Smooth muscle cell (in vitro differentiated cells): ENCODE measurements around the gene PCNX4. TPM values are rescaled to one million over a fixed set of nuclear protein-coding genes. Genes with fewer than 3 reads are reported as not detected.
A peak's percentile ranks its signal among the peaks of the same experiment; 100 is the strongest.
"Not testable (repeated sequence)": the region's sequence is repeated elsewhere in the genome, so short reads cannot be mapped to it uniquely, and the experiment has no call there.

Experiments
- DNase-seq: peaks from one replicate; lab custom pipeline; 2025; ENCODE audit not compliant: unreplicated experiment; lab: John Stamatoyannopoulos, UW
- H2AFZ ChIP-seq: fragments of 200-600 bp; sonication (generic); 2 replicates; pipeline ENCODE4 v1.6.0; 2016; ENCODE audit warnings: antibody characterized with exemption, low read depth, mild to moderate bottlenecking
- H3F3A ChIP-seq: fragments of 200-600 bp; sonication (generic); 2 replicates; pipeline ENCODE4 v1.6.0; 2017; ENCODE audit warnings: antibody characterized with exemption, low read depth
- H3K27ac ChIP-seq: fragments of 200-600 bp; sonication (generic); 2 replicates; pipeline ENCODE4 v1.5.1; 2016; ENCODE audit warnings: low read depth, mild to moderate bottlenecking
- H3K27me3 ChIP-seq: fragments of 200-600 bp; sonication (generic); 2 replicates; pipeline ENCODE4 v1.6.1; 2016; ENCODE audit warnings: low read depth, mild to moderate bottlenecking
- H3K36me3 ChIP-seq: fragments of 200-600 bp; sonication (generic); 2 replicates; pipeline ENCODE4 v1.5.1; 2016; ENCODE audit warnings: low read depth
- H3K4me1 ChIP-seq: fragments of 200-600 bp; sonication (generic); 2 replicates; pipeline ENCODE4 v1.5.1; 2016; ENCODE audit warnings: low read depth
- H3K4me2 ChIP-seq: fragments of 200-600 bp; sonication (generic); 2 replicates; pipeline ENCODE4 v1.6.0; 2016; ENCODE audit warnings: mild to moderate bottlenecking
- H3K4me3 ChIP-seq: fragments of 200-600 bp; sonication (generic); 2 replicates; pipeline ENCODE4 v1.5.1; 2016; ENCODE audit warnings: mild to moderate bottlenecking
- H3K79me2 ChIP-seq: fragments of 200-600 bp; sonication (generic); 2 replicates; pipeline ENCODE4 v1.6.0; 2016; ENCODE audit warnings: low read depth, mild to moderate bottlenecking
- H3K9ac ChIP-seq: fragments of 200-600 bp; sonication (generic); 2 replicates; pipeline ENCODE4 v1.6.0; 2016; ENCODE audit warnings: low read depth
- H3K9me3 ChIP-seq: fragments of 200-600 bp; sonication (generic); replicated peaks from 2 replicates; pipeline ENCODE4 v1.5.1; 2016; ENCODE audit warnings: low read depth
- H4K20me1 ChIP-seq: fragments of 200-600 bp; sonication (generic); 2 replicates; pipeline ENCODE4 v1.6.0; 2016; ENCODE audit warnings: low read depth
- CTCF ChIP-seq: fragments of 200-600 bp; sonication (generic); IDR thresholded peaks from 2 replicates; pipeline ENCODE4 v1.5.1; 2017; ENCODE audit warnings: borderline replicate concordance, mild to moderate bottlenecking, antibody characterized with exemption; ENCODE audit not compliant: insufficient read depth, poor library complexity, severe bottlenecking
- WGBS: methylation state at CpG from one replicate; pipeline ENCODE4 v1.1.7; 2016; ENCODE audit warnings: low lambda C conversion rate; 5-methylcytosine and 5-hydroxymethylcytosine counted together
- polyA plus RNA-seq: library from polyadenylated mRNA; unstranded; fragments of >200 nt; fragmentation: Nextera tagmentation; extraction: Ambion mirVana; gene quantifications from 2 replicates; pipeline ENCODE4 v1.2.1, GENCODE V29; 2016
- total RNA-seq: library from RNA; depleted of rRNA; stranded (reverse); fragments of >200 nt; gene quantifications from 2 replicates; pipeline ENCODE4 v1.2.3, GENCODE V29; 2014

Gene PCNX4
- total and polyA plus RNA-seq, 2 experiments from 2014 or later = 28.2 to 93.9 TPM

GRCh38 chr14:60097974-60098373, 6.3 kb downstream of the PCNX4 start:
- peaks cover 86% of the 10 kb centered on the region for H4K20me1 ChIP-seq
- H3K27ac ChIP-seq = no peak overlapping the region
- no peak overlapping the region for H2AFZ ChIP-seq
- H3K9me3 ChIP-seq = no peaks in the 10 kb centered on the region
- no peaks in the 10 kb centered on the region for H3F3A ChIP-seq
- no peak overlapping the region for H3K9ac ChIP-seq
- H3K27me3 ChIP-seq = no peaks in the 10 kb centered on the region
- no peak overlapping the region for H3K4me2 ChIP-seq
- no peaks in the 10 kb centered on the region for H3K36me3 ChIP-seq
- TF ChIP-seq CTCF = no peak
- H3K4me1 ChIP-seq = peaks cover 25% of the 10 kb centered on the region
- H3K79me2 ChIP-seq = peaks cover 99% of the 10 kb centered on the region
- DNase-seq = no peak
- WGBS = 74% methylated on average over 6 of the region's 6 CpGs
- no peak overlapping the region for H3K4me3 ChIP-seq

GRCh38 chr14:60099855-60100254, 8.1 kb downstream of the PCNX4 start:
- H3K9ac ChIP-seq, H3K27ac ChIP-seq, H3K4me2 ChIP-seq, H2AFZ ChIP-seq, H3K4me1 ChIP-seq, H3K9me3 ChIP-seq, H3K4me3 ChIP-seq, H3K27me3 ChIP-seq, DNase-seq, H3F3A ChIP-seq, H3K36me3 ChIP-seq: not testable (repeated sequence)
- 94% methylated on average over 7 of the region's 7 CpGs for WGBS
- Histone ChIP-seq H3K79me2 (peaks cover 99% of the 10 kb centered on the region), H4K20me1 (peaks cover 82% of the 10 kb centered on the region)

GRCh38 chr14:60101786-60102185, 10.1 kb downstream of the PCNX4 start:
- WGBS = 93% methylated on average over 1 of the region's 1 CpG
- H3F3A ChIP-seq = no peaks in the 10 kb centered on the region
- H3K27me3 ChIP-seq = no peaks in the 10 kb centered on the region
- no peak overlapping the region for H2AFZ ChIP-seq
- no peak overlapping the region for H3K4me3 ChIP-seq
- H4K20me1 ChIP-seq = peaks cover 82% of the 10 kb centered on the region
- no peak for DNase-seq
- H3K79me2 ChIP-seq = peaks cover 94% of the 10 kb centered on the region
- no peaks in the 10 kb centered on the region for H3K9me3 ChIP-seq
- H3K9ac ChIP-seq = no peak overlapping the region
- peak overlapping the region; percentile 71 for H3K27ac ChIP-seq
- no peak for TF ChIP-seq CTCF
- H3K4me1 ChIP-seq = peaks cover 10% of the 10 kb centered on the region
- peak overlapping the region; percentile 7 for H3K4me2 ChIP-seq
- no peaks in the 10 kb centered on the region for H3K36me3 ChIP-seq

GRCh38 chr14:60102389-60102788, 10.7 kb downstream of the PCNX4 start:
- no peak overlapping the region for H2AFZ ChIP-seq
- peaks cover 94% of the 10 kb centered on the region for H3K79me2 ChIP-seq
- no peaks in the 10 kb centered on the region for H3F3A ChIP-seq
- peaks cover 10% of the 10 kb centered on the region for H3K4me1 ChIP-seq
- DNase-seq = no peak
- H3K36me3 ChIP-seq = no peaks in the 10 kb centered on the region
- TF ChIP-seq CTCF = no peak
- H4K20me1 ChIP-seq = peaks cover 85% of the 10 kb centered on the region
- H3K4me2 ChIP-seq = peak overlapping the region; percentile 43
- H3K9ac ChIP-seq = peak overlapping the region; percentile 35
- peak overlapping the region; percentile 71 for H3K27ac ChIP-seq
- no peak overlapping the region for H3K4me3 ChIP-seq
- H3K9me3 ChIP-seq = no peaks in the 10 kb centered on the region
- no peaks in the 10 kb centered on the region for H3K27me3 ChIP-seq
- WGBS = 60% methylated on average over 2 of the region's 2 CpGs
